GM18511 (cell line): ENCODE data around the gene IFI30.
"Not testable (repeated sequence)": the region's sequence is repeated elsewhere in the genome, so short reads cannot be mapped to it uniquely, and the experiment has no call there.

Experiments used
- ATAC-seq: cut with Tn5 transposase; IDR thresholded peaks from one replicate; pipeline ENCODE4 v1.9.1; 2021; ENCODE audit warnings: mild to moderate bottlenecking, moderate library complexity; ENCODE audit not compliant: unreplicated experiment

Gene IFI30

GRCh38 chr19:18152442-18152816 is 21.2 kb upstream of the IFI30 start:
- ATAC-seq: peak; percentile 66

GRCh38 chr19:18152817-18153555 is 20.6 kb upstream of the IFI30 start, which contains the start of gene PIK3R2:
Gene PIK3R2 (plus strand): TSS chr19:18153163. CDS start chr19:18155880, 2,717 bp downstream.
- ATAC-seq: peak; percentile 78

DNA sequence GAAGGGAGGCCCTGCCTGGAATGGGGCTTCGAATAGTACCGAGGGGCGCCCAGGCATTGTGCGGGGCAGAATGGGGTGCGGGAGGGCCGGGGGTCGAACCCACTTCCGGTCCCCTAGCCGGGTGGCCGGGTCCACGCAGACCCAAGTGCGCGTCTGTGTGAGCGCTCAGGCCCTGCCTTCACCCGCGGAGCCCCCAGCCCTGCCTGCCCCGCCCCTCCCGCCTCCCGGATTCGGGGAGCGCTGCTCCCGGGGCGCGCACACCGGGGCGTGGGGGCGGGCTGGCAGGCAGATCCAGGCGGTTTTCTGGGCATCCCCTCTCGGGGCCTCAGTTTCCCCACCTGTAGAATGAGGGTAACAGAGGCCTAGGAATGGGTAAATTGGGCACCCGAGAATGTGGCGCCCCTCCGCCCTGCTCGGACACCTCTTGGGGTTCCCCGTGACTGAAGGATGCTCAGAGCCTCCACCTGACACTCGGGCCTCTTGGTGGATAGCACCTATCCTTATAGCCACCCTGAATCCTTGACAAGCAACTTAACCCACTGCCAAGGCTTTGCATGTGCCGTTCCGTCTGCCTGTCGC is 20.0 kb upstream of the IFI30 start:
- ATAC-seq: no peak

DNA sequence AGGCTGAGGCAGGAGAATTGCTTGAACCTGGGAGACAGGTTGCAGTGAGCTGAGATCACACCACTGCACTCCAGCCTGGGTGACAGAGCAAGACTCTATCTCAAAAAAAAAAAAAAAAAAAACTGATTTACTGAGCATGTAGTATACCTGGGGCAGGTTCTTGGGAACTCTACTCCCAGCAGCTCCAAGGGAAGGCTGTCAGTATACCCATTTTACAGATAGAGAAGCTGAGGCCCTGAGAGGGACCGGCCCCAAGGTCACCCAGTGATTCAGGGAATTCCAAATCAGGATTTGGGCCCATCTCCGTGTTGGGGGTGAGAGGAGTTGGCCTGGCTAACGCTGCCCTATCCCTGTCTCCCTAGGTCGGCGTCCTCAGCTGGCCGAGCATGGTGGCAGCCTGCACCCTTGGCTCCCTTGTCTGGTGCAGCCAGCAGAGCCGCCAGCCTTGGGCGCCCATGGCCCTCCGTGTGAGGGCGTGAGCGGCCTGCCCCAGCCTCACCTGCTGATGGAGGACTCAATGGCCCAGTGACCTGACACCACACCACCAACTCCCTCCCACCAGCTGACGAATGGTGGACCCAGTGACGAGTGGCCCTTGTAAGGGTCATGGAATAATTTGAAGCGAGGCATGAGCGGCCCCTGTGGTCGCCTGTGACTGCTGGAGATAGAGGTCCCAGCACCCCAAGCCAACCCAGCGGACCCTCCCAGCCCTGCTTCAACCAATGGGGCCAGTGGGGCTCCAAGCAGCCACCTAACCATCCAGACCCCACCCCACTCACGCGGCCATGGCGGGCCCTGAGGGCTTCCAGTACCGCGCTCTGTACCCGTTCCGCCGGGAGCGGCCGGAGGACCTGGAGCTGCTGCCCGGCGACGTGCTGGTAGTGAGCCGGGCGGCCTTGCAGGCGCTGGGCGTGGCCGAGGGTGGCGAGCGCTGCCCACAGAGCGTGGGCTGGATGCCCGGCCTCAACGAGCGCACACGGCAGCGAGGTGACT is 18.2 kb upstream of the IFI30 start:
- ATAC-seq: no peak

DNA sequence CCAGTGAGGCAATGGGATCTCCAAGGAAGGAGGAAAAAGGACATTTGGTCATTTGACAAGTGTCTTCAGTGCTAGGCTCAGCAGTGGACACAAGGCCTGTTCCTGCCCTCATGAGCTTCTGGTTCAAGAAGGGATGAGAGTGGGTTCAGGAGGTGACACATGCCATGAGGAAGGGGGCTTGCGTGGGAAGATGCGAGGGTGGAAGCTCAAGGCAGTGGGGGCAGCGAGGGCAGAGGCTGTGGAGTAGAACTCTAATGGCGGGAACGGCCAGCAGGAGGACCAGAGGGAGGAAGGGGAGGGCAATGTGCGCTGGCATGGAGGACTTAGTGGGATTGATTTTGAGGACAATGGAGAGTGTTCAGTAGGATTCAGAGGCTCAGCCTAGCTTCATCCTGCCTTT is 17.3 kb upstream of the IFI30 start:
- no peak for ATAC-seq

GRCh38 chr19:18156841-18157464 is 16.7 kb upstream of the IFI30 start:
- ATAC-seq: no peak

- ATAC-seq: no peak
Measured at GRCh38 chr19:18157465-18158063, 16.0 kb upstream of the IFI30 start.

GRCh38 chr19:18158467-18158866 is 15.1 kb upstream of the IFI30 start:
- no peak for ATAC-seq

DNA sequence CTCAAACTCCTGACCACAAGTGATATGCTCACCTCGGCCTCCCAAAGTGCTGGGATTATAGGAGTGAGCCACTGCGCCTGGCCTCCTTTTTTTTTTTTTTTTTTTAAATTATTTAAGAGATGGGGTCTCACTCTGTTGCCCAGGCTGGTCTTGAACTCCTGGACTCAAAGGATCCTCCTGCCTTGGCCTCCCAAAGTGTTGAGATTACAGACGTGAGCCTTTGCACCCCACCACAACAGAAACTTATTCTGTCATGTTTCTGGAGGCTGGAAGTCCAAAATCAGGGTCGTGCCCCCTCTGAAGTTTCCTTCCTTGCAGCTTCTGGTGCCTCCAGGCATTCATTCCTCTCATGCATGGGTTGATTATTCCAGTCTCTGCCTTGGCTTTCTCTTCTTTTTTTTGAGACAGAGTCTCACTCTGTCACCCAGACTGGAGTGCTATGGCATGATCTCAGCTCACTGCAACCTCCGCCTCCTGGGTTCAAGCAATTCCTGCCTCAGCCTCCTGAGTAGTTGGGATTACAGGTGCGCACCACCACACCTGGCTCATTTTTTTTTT is 14.5 kb upstream of the IFI30 start:
- not testable (repeated sequence) for ATAC-seq

- ATAC-seq: no peak
Measured at GRCh38 chr19:18159810-18160209, 13.8 kb upstream of the IFI30 start.

GRCh38 chr19:18160493-18160970 is 13.1 kb upstream of the IFI30 start:
- no peak for ATAC-seq

GRCh38 chr19:18160971-18161635 is 12.5 kb upstream of the IFI30 start:
- ATAC-seq: peak; percentile 70

GRCh38 chr19:18161636-18162002 is 12.0 kb upstream of the IFI30 start:
- no peak for ATAC-seq

DNA sequence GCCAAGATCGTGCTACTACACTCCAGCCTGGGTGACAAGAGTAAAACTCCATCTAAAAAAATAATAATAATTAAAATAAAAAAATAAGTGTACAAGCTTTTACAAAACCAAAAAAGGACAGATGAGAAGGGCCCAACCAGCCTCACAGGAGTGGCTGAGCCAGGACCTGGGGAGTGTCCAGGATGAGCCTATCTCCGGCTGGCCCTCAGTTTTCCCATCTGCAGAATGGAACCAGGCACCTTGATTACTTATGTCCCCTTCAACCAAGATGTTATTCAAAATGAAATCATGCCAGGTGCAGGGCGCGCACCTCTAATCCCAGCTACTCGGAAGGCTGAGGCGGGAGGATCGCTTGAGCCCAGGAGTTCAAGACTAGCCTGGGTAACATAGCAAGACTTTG is 9.5 kb upstream of the IFI30 start:
- ATAC-seq: no peak

- ATAC-seq: no peak
Measured at GRCh38 chr19:18165794-18166544, 7.6 kb upstream of the IFI30 start.

DNA sequence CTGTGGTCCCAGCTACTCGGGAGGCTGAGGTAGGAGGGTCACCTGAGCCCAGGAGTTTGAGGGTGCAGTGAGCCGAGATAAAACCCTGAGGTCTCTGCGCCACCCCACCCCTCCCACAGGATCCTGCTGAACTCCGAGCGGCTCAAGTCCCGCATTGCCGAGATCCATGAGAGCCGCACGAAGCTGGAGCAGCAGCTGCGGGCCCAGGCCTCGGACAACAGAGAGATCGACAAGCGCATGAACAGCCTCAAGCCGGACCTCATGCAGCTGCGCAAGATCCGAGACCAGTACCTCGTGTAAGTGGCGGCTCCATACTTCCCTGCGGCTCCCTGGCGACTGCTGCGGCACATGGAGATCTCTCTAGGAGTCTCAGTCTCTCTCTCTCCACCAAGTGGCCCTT is 6.6 kb upstream of the IFI30 start:
- no peak for ATAC-seq

GRCh38 chr19:18167975-18168645 is 5.5 kb upstream of the IFI30 start:
- ATAC-seq: no peak

GRCh38 chr19:18168673-18169381 is 4.8 kb upstream of the IFI30 start:
- ATAC-seq: no peak
